Measurements from ENCODE around the gene TIAM2. TPM values are rescaled to one million over a fixed set of nuclear protein-coding genes. Genes with fewer than 3 reads are reported as not detected.

The TIAM2 gene
- total and polyA plus RNA-seq, 2 donors (not counting 3 experiments of a cell fraction or from before 2014, with no cell fraction given): 9.6 to 18.5 TPM

- Histone ChIP-seq H3K9me3 (replicated peaks; ENCODE audit: control insufficient read depth, insufficient read depth, low read length) (no peaks in the 10 kb centered on the region), H3K4me1 (ENCODE audit: control insufficient read depth, extremely low read depth, insufficient read depth, low read length) (no peaks in the 10 kb centered on the region), H3K4me3 (replicated peaks in 1 of 3; ENCODE audit: insufficient read depth in 1 of 3, low read depth in 1 of 3, low read length in 3 of 3) (no peak overlapping the region), H2AFZ (ENCODE audit: low read depth, low read length) (no peak overlapping the region), H4K20me1 (replicated peaks; ENCODE audit: control insufficient read depth, extremely low read depth, insufficient read depth, low read length) (no peaks in the 10 kb centered on the region), H3K9me1 (replicated peaks; ENCODE audit: control insufficient read depth, extremely low read depth, insufficient read depth, low read length) (no peaks in the 10 kb centered on the region), H3K36me3 (ENCODE audit: control insufficient read depth in 2 of 2, extremely low read depth in 1 of 2, insufficient read depth in 2 of 2, low read length in 2 of 2) (peaks cover 17 to 35% of the 10 kb centered on the region in 2 experiments), H3K27ac (ENCODE audit: insufficient read depth, low read depth, low read length) (no peak overlapping the region), H3K9ac (replicated peaks; ENCODE audit: extremely low read depth, insufficient read depth, low read length) (no peak overlapping the region), H3K79me2 (ENCODE audit: control insufficient read depth, insufficient read depth, low read length) (no peaks in the 10 kb centered on the region), H3K27me3 (ENCODE audit: control insufficient read depth in 2 of 2, insufficient read depth in 2 of 2, low read length in 2 of 2) (no peaks in the 10 kb centered on the region), H3K4me2 (ENCODE audit: insufficient read depth, low read length) (no peak overlapping the region)
- FAIRE-seq (no peak), DNase-seq (ENCODE audit: low read depth, low spot score) (no peak)
- POLR2A ChIA-PET: no interaction called here
- no TSS peak for BruUV-seq (replicated peaks)
- intact Hi-C loops (cut with micrococcal nuclease) (no loop called here), dilution Hi-C loops (cut with MboI; ENCODE audit: extremely low pct_ligation_motif_present, low sequenced_read_pairs) (no loop called here)
- CTCF ChIA-PET: interaction anchor here (1.3 to 2.1 kb wide), 3 partner anchors 10 to 330 kb away, joined by 3 to 6 read pairs (median 6); no protein-coding TSS in a partner anchor
- TF ChIP-seq, protein P1, sequence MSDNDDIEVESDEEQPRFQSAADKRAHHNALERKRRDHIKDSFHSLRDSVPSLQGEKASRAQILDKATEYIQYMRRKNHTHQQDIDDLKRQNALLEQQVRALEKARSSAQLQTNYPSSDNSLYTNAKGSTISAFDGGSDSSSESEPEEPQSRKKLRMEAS (IDR thresholded peaks at IDR 0.05; ENCODE audit: insufficient read depth, insufficient read length): no peak
- TF ChIP-seq EZH2 (IDR thresholded peaks at IDR 0.05; ENCODE audit: borderline replicate concordance, low read depth, low read length, severe bottlenecking): no peak
- TF ChIP-seq, protein P2, sequence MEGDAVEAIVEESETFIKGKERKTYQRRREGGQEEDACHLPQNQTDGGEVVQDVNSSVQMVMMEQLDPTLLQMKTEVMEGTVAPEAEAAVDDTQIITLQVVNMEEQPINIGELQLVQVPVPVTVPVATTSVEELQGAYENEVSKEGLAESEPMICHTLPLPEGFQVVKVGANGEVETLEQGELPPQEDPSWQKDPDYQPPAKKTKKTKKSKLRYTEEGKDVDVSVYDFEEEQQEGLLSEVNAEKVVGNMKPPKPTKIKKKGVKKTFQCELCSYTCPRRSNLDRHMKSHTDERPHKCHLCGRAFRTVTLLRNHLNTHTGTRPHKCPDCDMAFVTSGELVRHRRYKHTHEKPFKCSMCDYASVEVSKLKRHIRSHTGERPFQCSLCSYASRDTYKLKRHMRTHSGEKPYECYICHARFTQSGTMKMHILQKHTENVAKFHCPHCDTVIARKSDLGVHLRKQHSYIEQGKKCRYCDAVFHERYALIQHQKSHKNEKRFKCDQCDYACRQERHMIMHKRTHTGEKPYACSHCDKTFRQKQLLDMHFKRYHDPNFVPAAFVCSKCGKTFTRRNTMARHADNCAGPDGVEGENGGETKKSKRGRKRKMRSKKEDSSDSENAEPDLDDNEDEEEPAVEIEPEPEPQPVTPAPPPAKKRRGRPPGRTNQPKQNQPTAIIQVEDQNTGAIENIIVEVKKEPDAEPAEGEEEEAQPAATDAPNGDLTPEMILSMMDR (IDR thresholded peaks at IDR 0.05; ENCODE audit: extremely low read depth in 1 of 2, insufficient read depth in 1 of 2, low read depth in 1 of 2, low read length in 2 of 2): no peak
- TF ChIP-seq POLR2AphosphoS5 (IDR thresholded peaks at IDR 0.05; ENCODE audit: insufficient read depth, low read depth, low read length): no peak
- TF ChIP-seq GATA2 (IDR thresholded peaks at IDR 0.05; ENCODE audit: insufficient read depth, insufficient read length, low read depth, low read length): no peak
- no peak for TF ChIP-seq FOS (IDR thresholded peaks at IDR 0.05; ENCODE audit: borderline replicate concordance, insufficient read depth, low read length)
- TF ChIP-seq MYC (IDR thresholded peaks at IDR 0.05; ENCODE audit: low read depth, low read length): no peak
- no peak for TF ChIP-seq POLR2A (IDR thresholded peaks at IDR 0.05; ENCODE audit: low read depth, low read length)
- no peak for TF ChIP-seq JUN (IDR thresholded peaks at IDR 0.05; ENCODE audit: borderline replicate concordance, insufficient read depth, insufficient read length, low read depth)
These were observed 262.7 kb downstream of the TIAM2 start for GRCh38 chr6:155257796-155258195.

Data from endothelial cell of umbilical vein (primary cell).